Measurements from ENCODE around the gene CHAF1A.
A peak's percentile ranks its signal among the peaks of the same experiment; 100 is the strongest.

CHAF1A gene

GRCh38 chr19:4391306-4391693, 11.1 kb upstream of the CHAF1A start:
- no peak for TF ChIP-seq CTCF (IDR thresholded peaks at IDR 0.05; ENCODE audit: low read depth, low read length)
- DNase-seq (ENCODE audit: extremely low read depth, low read depth), result no peak

GRCh38 chr19:4391701-4392483, 10.5 kb upstream of the CHAF1A start:
- DNase-seq (ENCODE audit: extremely low read depth, low read depth), result no peak
- no peak for TF ChIP-seq CTCF (IDR thresholded peaks at IDR 0.05; ENCODE audit: low read depth, low read length)

GRCh38 chr19:4393947-4394590, 8.4 kb upstream of the CHAF1A start:
- DNase-seq (ENCODE audit: extremely low read depth, low read depth), result no peak
- TF ChIP-seq CTCF (IDR thresholded peaks at IDR 0.05; ENCODE audit: low read depth, low read length), result no peak

GRCh38 chr19:4396949-4397783, 5.3 kb upstream of the CHAF1A start:
- TF ChIP-seq CTCF (IDR thresholded peaks at IDR 0.05; ENCODE audit: low read depth, low read length), result no peak
- DNase-seq (ENCODE audit: extremely low read depth, low read depth), result no peak

- TF ChIP-seq CTCF (IDR thresholded peaks at IDR 0.05; ENCODE audit: low read depth, low read length), result no peak
- no peak for DNase-seq (ENCODE audit: extremely low read depth, low read depth)
These were observed 2.7 kb upstream of the CHAF1A start for GRCh38 chr19:4399812-4400134.

GRCh38 chr19:4400135-4400936, 2.1 kb upstream of the CHAF1A start, which contains the start of gene SH3GL1:
Gene SH3GL1 (minus strand): TSS chr19:4400547. CDS start chr19:4400368, 179 bp downstream.
- TF ChIP-seq CTCF (IDR thresholded peaks at IDR 0.05; ENCODE audit: low read depth, low read length), result peak; percentile 89
- DNase-seq (ENCODE audit: extremely low read depth, low read depth), result peak; percentile 79
